ENCODE data around the gene GPRC5B. TPM values are rescaled to one million over a fixed set of nuclear protein-coding genes. Genes with fewer than 3 reads are reported as not detected.

The GPRC5B gene
- total and polyA plus RNA-seq, 2 experiments from 2014 or later = 0.13 TPM; not detected in 1

DNA sequence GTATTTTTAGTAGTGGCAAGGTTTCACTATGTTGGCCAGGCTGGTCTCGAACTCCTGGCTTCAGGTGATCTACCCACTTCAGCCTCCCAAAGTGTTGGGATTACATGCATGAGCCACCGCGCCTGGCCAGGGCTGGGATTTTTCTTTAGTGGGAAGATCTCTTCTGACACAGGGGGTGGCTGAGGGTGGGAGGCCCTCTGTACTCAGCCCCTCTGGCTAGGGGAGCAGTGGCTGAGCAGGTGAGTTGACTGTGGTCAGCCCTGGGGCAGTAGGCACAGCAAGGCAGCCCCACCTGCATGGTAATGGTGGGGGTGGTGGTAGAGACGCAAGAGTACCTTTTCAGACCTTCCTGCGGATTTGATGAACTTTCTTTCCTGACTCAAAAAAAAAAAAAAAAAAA lies 12.3 kb upstream of the GPRC5B start:
- TF ChIP-seq EZH2phosphoT487 (IDR thresholded peaks at IDR 0.05; ENCODE audit: insufficient read depth, low read depth) (no peak), EZH2 (IDR thresholded peaks at IDR 0.05; ENCODE audit: insufficient read depth, poor library complexity, severe bottlenecking) (no peak)
- Histone ChIP-seq H3K27ac (no peak overlapping the region), H3K4me1 (ENCODE audit: insufficient read depth) (no peaks in the 10 kb centered on the region), H3K4me3 (no peak overlapping the region), H3K27me3 (replicated peaks; ENCODE audit: insufficient read depth) (no peaks in the 10 kb centered on the region), H2AFZ (no peak overlapping the region), H3K9ac (no peak overlapping the region), H4K20me1 (ENCODE audit: insufficient read depth) (no peaks in the 10 kb centered on the region), H3K4me2 (ENCODE audit: unreplicated experiment) (no peak overlapping the region), H3F3A (ENCODE audit: insufficient read depth) (no peaks in the 10 kb centered on the region), H3K9me3 (ENCODE audit: low read depth) (no peaks in the 10 kb centered on the region), H3K36me3 (ENCODE audit: low read depth) (no peaks in the 10 kb centered on the region), H3K79me2 (ENCODE audit: insufficient read depth) (no peaks in the 10 kb centered on the region), H3K9me2 (ENCODE audit: insufficient read depth) (no peaks in the 10 kb centered on the region)
- no peak for DNase-seq
- 74 to 82% methylated on average over 5 of the region's 5 CpGs for WGBS, 2 experiments (ENCODE audit: low coverage in 1 of 2, low lambda C conversion rate in 2 of 2, missing lambda C conversion rate in 2 of 2)
- in situ Hi-C loops (cut with MboI) = no loop called here

DNA sequence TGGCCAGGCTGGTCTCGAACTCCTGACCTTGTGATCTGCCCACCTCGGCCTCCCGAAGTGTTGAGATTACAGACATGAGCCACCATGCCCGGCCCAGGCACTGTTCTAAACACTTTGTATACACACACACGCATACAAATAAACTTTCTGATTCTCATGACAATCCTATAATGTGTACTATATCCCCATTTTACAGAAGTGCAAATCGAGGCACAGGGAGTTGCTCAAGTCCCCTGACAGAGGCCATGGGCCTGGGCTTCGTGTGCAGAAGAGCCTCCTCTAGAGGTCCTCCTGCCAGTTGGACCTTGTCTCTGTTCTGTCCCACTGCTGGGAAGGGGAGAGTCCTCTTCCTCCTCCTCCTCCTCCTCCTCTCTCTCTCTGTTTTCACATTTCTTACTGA lies 9.9 kb upstream of the GPRC5B start:
- no peak for TF ChIP-seq EZH2 (IDR thresholded peaks at IDR 0.05; ENCODE audit: insufficient read depth, poor library complexity, severe bottlenecking)
- TF ChIP-seq EZH2phosphoT487 (IDR thresholded peaks at IDR 0.05; ENCODE audit: insufficient read depth, low read depth) = no peak
- H3K9me3 ChIP-seq (ENCODE audit: low read depth) = no peaks in the 10 kb centered on the region
- H3K36me3 ChIP-seq (ENCODE audit: low read depth) = no peaks in the 10 kb centered on the region
- H3K27ac ChIP-seq = no peak overlapping the region
- H3K79me2 ChIP-seq (ENCODE audit: insufficient read depth) = no peaks in the 10 kb centered on the region
- no peaks in the 10 kb centered on the region for H3K4me1 ChIP-seq (ENCODE audit: insufficient read depth)
- no peak overlapping the region for H3K4me3 ChIP-seq
- 60 to 69% methylated on average over 7 of the region's 7 CpGs for WGBS, 2 experiments (ENCODE audit: low coverage in 1 of 2, low lambda C conversion rate in 2 of 2, missing lambda C conversion rate in 2 of 2)
- no peak overlapping the region for H3K4me2 ChIP-seq (ENCODE audit: unreplicated experiment)
- H4K20me1 ChIP-seq (ENCODE audit: insufficient read depth) = no peaks in the 10 kb centered on the region
- no peaks in the 10 kb centered on the region for H3K27me3 ChIP-seq (replicated peaks; ENCODE audit: insufficient read depth)
- H3K9me2 ChIP-seq (ENCODE audit: insufficient read depth) = no peaks in the 10 kb centered on the region
- no peak overlapping the region for H3K9ac ChIP-seq
- no peak overlapping the region for H2AFZ ChIP-seq
- in situ Hi-C loops (cut with MboI) = no loop called here
- no peaks in the 10 kb centered on the region for H3F3A ChIP-seq (ENCODE audit: insufficient read depth)
- no peak for DNase-seq

- no peak for DNase-seq
- WGBS, 2 experiments (ENCODE audit: low coverage in 1 of 2, low lambda C conversion rate in 2 of 2, missing lambda C conversion rate in 2 of 2) = 84 to 86% methylated on average over 12 of the region's 12 CpGs
- H3K9me2 ChIP-seq (ENCODE audit: insufficient read depth) = no peaks in the 10 kb centered on the region
- H3K79me2 ChIP-seq (ENCODE audit: insufficient read depth) = no peaks in the 10 kb centered on the region
- H3K27ac ChIP-seq = no peak overlapping the region
- no peaks in the 10 kb centered on the region for H3K9me3 ChIP-seq (ENCODE audit: low read depth)
- no peaks in the 10 kb centered on the region for H4K20me1 ChIP-seq (ENCODE audit: insufficient read depth)
- H3K4me3 ChIP-seq = no peak overlapping the region
- H3K4me1 ChIP-seq (ENCODE audit: insufficient read depth) = no peaks in the 10 kb centered on the region
- H3K4me2 ChIP-seq (ENCODE audit: unreplicated experiment) = no peak overlapping the region
- H3K27me3 ChIP-seq (replicated peaks; ENCODE audit: insufficient read depth) = no peaks in the 10 kb centered on the region
- no peaks in the 10 kb centered on the region for H3K36me3 ChIP-seq (ENCODE audit: low read depth)
- H3K9ac ChIP-seq = no peak overlapping the region
- no peak overlapping the region for H2AFZ ChIP-seq
- in situ Hi-C loops (cut with MboI) = no loop called here
- H3F3A ChIP-seq (ENCODE audit: insufficient read depth) = no peaks in the 10 kb centered on the region
- TF ChIP-seq EZH2 (IDR thresholded peaks at IDR 0.05; ENCODE audit: insufficient read depth, poor library complexity, severe bottlenecking) (no peak), EZH2phosphoT487 (IDR thresholded peaks at IDR 0.05; ENCODE audit: insufficient read depth, low read depth) (no peak)
Observed at GRCh38 chr16:19892902-19893301, 8.3 kb upstream of the GPRC5B start.

GRCh38 chr16:19890901-19891300 lies 6.3 kb upstream of the GPRC5B start:
- no peaks in the 10 kb centered on the region for H3F3A ChIP-seq (ENCODE audit: insufficient read depth)
- no peaks in the 10 kb centered on the region for H3K4me1 ChIP-seq (ENCODE audit: insufficient read depth)
- no peak for DNase-seq
- no peaks in the 10 kb centered on the region for H3K27me3 ChIP-seq (replicated peaks; ENCODE audit: insufficient read depth)
- no peak overlapping the region for H2AFZ ChIP-seq
- H3K9me3 ChIP-seq (ENCODE audit: low read depth) = no peaks in the 10 kb centered on the region
- H3K79me2 ChIP-seq (ENCODE audit: insufficient read depth) = no peaks in the 10 kb centered on the region
- no peak overlapping the region for H3K27ac ChIP-seq
- no peaks in the 10 kb centered on the region for H3K36me3 ChIP-seq (ENCODE audit: low read depth)
- TF ChIP-seq EZH2phosphoT487 (IDR thresholded peaks at IDR 0.05; ENCODE audit: insufficient read depth, low read depth) = no peak
- no peak for TF ChIP-seq EZH2 (IDR thresholded peaks at IDR 0.05; ENCODE audit: insufficient read depth, poor library complexity, severe bottlenecking)
- H3K9me2 ChIP-seq (ENCODE audit: insufficient read depth) = no peaks in the 10 kb centered on the region
- H3K4me3 ChIP-seq = no peak overlapping the region
- no peak overlapping the region for H3K9ac ChIP-seq
- H3K4me2 ChIP-seq (ENCODE audit: unreplicated experiment) = no peak overlapping the region
- no peaks in the 10 kb centered on the region for H4K20me1 ChIP-seq (ENCODE audit: insufficient read depth)
- WGBS, 2 experiments (ENCODE audit: low coverage in 1 of 2, low lambda C conversion rate in 2 of 2, missing lambda C conversion rate in 2 of 2) = 80 to 83% methylated on average over 3 of the region's 3 CpGs
- in situ Hi-C loops (cut with MboI) = no loop called here

GRCh38 chr16:19888834-19889233 lies 4.2 kb upstream of the GPRC5B start:
- 0 out of 2 replicates have a peak, but pooled peaks cover under 1% of the 10 kb centered on the region for H3K27me3 ChIP-seq (replicated peaks; ENCODE audit: insufficient read depth)
- H3K9me3 ChIP-seq (ENCODE audit: low read depth) = no peaks in the 10 kb centered on the region
- no peaks in the 10 kb centered on the region for H3K36me3 ChIP-seq (ENCODE audit: low read depth)
- TF ChIP-seq EZH2phosphoT487 (IDR thresholded peaks at IDR 0.05; ENCODE audit: insufficient read depth, low read depth) = no peak
- TF ChIP-seq EZH2 (IDR thresholded peaks at IDR 0.05; ENCODE audit: insufficient read depth, poor library complexity, severe bottlenecking) = no peak
- H2AFZ ChIP-seq = no peak overlapping the region
- DNase-seq = no peak
- H3K79me2 ChIP-seq (ENCODE audit: insufficient read depth) = no peaks in the 10 kb centered on the region
- no peak overlapping the region for H3K27ac ChIP-seq
- H3K4me1 ChIP-seq (ENCODE audit: insufficient read depth) = no peaks in the 10 kb centered on the region
- 53 to 64% methylated on average over 3 of the region's 3 CpGs for WGBS, 2 experiments (ENCODE audit: low coverage in 1 of 2, low lambda C conversion rate in 2 of 2, missing lambda C conversion rate in 2 of 2)
- H3F3A ChIP-seq (ENCODE audit: insufficient read depth) = no peaks in the 10 kb centered on the region
- no peak overlapping the region for H3K9ac ChIP-seq
- no peak overlapping the region for H3K4me3 ChIP-seq
- H3K4me2 ChIP-seq (ENCODE audit: unreplicated experiment) = no peak overlapping the region
- H4K20me1 ChIP-seq (ENCODE audit: insufficient read depth) = no peaks in the 10 kb centered on the region
- in situ Hi-C loops (cut with MboI) = loop anchor here (10.0 kb wide), 2 partner anchors 174 to 284 kb away; partner anchors contain the start of genes IQCK and KNOP1
- H3K9me2 ChIP-seq (ENCODE audit: insufficient read depth) = no peaks in the 10 kb centered on the region
